HFF-Myc (cell line): ENCODE measurements around the gene TMEM92.
"Not testable (repeated sequence)": the region's sequence is repeated elsewhere in the genome, so short reads cannot be mapped to it uniquely, and the experiment has no call there.

ENCODE experiments used
- DNase-seq: peaks from one replicate; pipeline ENCODE4 v3.0.0-alpha.2; 2011; ENCODE audit warnings: low read depth; ENCODE audit errors: extremely low read depth
- H3K4me3 ChIP-seq: replicated peaks from 2 replicates; pipeline ENCODE4 v1.5.1; 2011; ENCODE audit warnings: low read depth, mild to moderate bottlenecking, control low read depth, low read length
- CTCF ChIP-seq: IDR thresholded peaks from 2 replicates; pipeline ENCODE4 v1.5.1; 2012; ENCODE audit warnings: mild to moderate bottlenecking, low read depth, low read length, control low read depth; ENCODE audit errors: missing control alignments

TMEM92 gene

GRCh38 chr17:50316016-50316587 is 41.8 kb downstream of the TMEM92 start:
- DNase-seq, result no peak
- TF ChIP-seq CTCF, result no peak
- no peak overlapping the region for H3K4me3 ChIP-seq

GRCh38 chr17:50316660-50317059 is 42.4 kb downstream of the TMEM92 start:
- DNase-seq, H3K4me3 ChIP-seq: not testable (repeated sequence)

GRCh38 chr17:50317121-50317520 is 42.9 kb downstream of the TMEM92 start:
- no peak for DNase-seq
- no peak overlapping the region for H3K4me3 ChIP-seq
- no peak for TF ChIP-seq CTCF

- no peak for TF ChIP-seq CTCF
- H3K4me3 ChIP-seq, result no peak overlapping the region
Observed at GRCh38 chr17:50318501-50319285, 44.4 kb downstream of the TMEM92 start.

GRCh38 chr17:50319306-50320004 is 45.2 kb downstream of the TMEM92 start:
- H3K4me3 ChIP-seq, result no peak overlapping the region
- TF ChIP-seq CTCF, result no peak
- DNase-seq, result no peak

More at GRCh38 chr17:50318501-50319285, 44.4 kb downstream of the TMEM92 start:
- DNase-seq, result no peak

GRCh38 chr17:50322271-50322670 is 48.0 kb downstream of the TMEM92 start:
- DNase-seq, result no peak
- no peak for TF ChIP-seq CTCF
- H3K4me3 ChIP-seq, result no peak overlapping the region

- TF ChIP-seq CTCF, result no peak
- DNase-seq, result no peak
Observed at GRCh38 chr17:50323060-50323459, 48.8 kb downstream of the TMEM92 start.

More at GRCh38 chr17:50323060-50323459, 48.8 kb downstream of the TMEM92 start:
- H3K4me3 ChIP-seq, result no peak overlapping the region
